Right lobe of liver (tissue), 4 donors: Measurements from ENCODE around the gene FREM3.

Experiments used
- POLR2A ChIP-seq: fragments of 450-650 bp; IDR thresholded peaks from one replicate; pipeline ENCODE4 v1.6.1; 2017; ENCODE audit warnings: antibody characterized with exemption, mild to moderate bottlenecking
- TF ChIP-seq, protein P1 (sequence below), 4 donors: fragments of 200-600 bp in 3 of 4; fragments of 450-650 bp in 1 of 4; IDR thresholded peaks; one replicate each; pipeline versions ENCODE4 v1.5.1 to v1.8.0; 2016 to 2022; ENCODE audit warnings: antibody characterized with exemption in 4 of 4, mild to moderate bottlenecking in 2 of 4
- donor health status: DM: no; HTN: no; CAD: no.
- donor health status: DM: no; HTN: no; CAD: no.
- donor health status: DM: no; HTN: yes; CAD: no.

DNA sequence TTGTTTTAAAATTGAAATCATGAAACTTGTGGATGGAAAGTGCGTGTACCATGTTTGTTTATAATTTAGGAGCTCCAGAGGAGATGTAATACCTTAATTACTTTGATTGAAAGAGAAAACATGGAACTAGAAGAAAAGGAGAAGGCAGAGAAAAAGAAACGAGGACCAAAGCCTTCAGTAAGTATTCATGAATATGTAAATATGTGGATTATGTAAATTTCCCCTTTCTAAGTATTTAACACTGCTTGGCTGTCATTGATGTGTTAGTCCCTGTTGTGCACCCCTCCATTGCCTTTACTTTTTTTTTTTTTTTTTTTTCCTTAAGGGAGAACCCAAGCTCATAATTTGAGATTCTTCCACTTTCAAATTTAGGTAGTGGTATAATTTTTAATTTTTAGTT, 150.5 kb downstream of the FREM3 start:
- TF ChIP-seq, protein P1, sequence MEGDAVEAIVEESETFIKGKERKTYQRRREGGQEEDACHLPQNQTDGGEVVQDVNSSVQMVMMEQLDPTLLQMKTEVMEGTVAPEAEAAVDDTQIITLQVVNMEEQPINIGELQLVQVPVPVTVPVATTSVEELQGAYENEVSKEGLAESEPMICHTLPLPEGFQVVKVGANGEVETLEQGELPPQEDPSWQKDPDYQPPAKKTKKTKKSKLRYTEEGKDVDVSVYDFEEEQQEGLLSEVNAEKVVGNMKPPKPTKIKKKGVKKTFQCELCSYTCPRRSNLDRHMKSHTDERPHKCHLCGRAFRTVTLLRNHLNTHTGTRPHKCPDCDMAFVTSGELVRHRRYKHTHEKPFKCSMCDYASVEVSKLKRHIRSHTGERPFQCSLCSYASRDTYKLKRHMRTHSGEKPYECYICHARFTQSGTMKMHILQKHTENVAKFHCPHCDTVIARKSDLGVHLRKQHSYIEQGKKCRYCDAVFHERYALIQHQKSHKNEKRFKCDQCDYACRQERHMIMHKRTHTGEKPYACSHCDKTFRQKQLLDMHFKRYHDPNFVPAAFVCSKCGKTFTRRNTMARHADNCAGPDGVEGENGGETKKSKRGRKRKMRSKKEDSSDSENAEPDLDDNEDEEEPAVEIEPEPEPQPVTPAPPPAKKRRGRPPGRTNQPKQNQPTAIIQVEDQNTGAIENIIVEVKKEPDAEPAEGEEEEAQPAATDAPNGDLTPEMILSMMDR (IDR thresholded peaks at IDR 0.05) = no peak
- no peak for TF ChIP-seq POLR2A
